ENCODE data around the gene DDIT4.

GRCh38 chr10:72275351-72276012 lies 1.8 kb downstream of the DDIT4 start:
- TF ChIP-seq CTCF (conservative IDR thresholded peaks at IDR 0.05) (no peak), ZFX (IDR thresholded peaks at IDR 0.05) (no peak)
